Measurements from ENCODE around the gene MICALL2. TPM values are rescaled to one million over a fixed set of nuclear protein-coding genes. Genes with fewer than 3 reads are reported as not detected.

MICALL2 gene
- total RNA-seq, 2 donors from 2014 or later = 23.3 to 26.7 TPM

- DNase-seq = no peak
- Histone ChIP-seq H3K4me1 (no peaks in the 10 kb centered on the region), H3K27ac (no peak overlapping the region), H3K9me3 (no peaks in the 10 kb centered on the region), H3K27me3 (no peaks in the 10 kb centered on the region), H3K4me3 (no peak overlapping the region), H3K36me3 (replicated peaks in 1 of 2; ENCODE audit: insufficient read depth in 1 of 2, low read depth in 2 of 2) (peaks cover 20 to 37% of the 10 kb centered on the region in 2 donors)
- TF ChIP-seq POLR2A (IDR thresholded peaks at IDR 0.05) = no peak
- TF ChIP-seq, protein P1, sequence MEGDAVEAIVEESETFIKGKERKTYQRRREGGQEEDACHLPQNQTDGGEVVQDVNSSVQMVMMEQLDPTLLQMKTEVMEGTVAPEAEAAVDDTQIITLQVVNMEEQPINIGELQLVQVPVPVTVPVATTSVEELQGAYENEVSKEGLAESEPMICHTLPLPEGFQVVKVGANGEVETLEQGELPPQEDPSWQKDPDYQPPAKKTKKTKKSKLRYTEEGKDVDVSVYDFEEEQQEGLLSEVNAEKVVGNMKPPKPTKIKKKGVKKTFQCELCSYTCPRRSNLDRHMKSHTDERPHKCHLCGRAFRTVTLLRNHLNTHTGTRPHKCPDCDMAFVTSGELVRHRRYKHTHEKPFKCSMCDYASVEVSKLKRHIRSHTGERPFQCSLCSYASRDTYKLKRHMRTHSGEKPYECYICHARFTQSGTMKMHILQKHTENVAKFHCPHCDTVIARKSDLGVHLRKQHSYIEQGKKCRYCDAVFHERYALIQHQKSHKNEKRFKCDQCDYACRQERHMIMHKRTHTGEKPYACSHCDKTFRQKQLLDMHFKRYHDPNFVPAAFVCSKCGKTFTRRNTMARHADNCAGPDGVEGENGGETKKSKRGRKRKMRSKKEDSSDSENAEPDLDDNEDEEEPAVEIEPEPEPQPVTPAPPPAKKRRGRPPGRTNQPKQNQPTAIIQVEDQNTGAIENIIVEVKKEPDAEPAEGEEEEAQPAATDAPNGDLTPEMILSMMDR (IDR thresholded peaks at IDR 0.05) = no peak
- intact Hi-C loops (cut with DNase I) = no loop called here
- no peak for ATAC-seq
- 91 to 95% methylated on average over 50 to 59 of the region's 65 CpGs for WGBS, 2 donors
Measured at GRCh38 chr7:1483536-1484505, 24.6 kb upstream of the MICALL2 start.

- DNase-seq (no peak), ATAC-seq (no peak)
- Histone ChIP-seq H3K9me3 (no peaks in the 10 kb centered on the region), H3K27ac (no peak overlapping the region), H3K4me3 (no peak overlapping the region), H3K27me3 (no peaks in the 10 kb centered on the region), H3K36me3 (replicated peaks in 1 of 2; ENCODE audit: insufficient read depth in 1 of 2, low read depth in 2 of 2) (peaks cover 20 to 31% of the 10 kb centered on the region in 2 donors), H3K4me1 (no peaks in the 10 kb centered on the region)
- TF ChIP-seq POLR2A (IDR thresholded peaks at IDR 0.05) = no peak
- TF ChIP-seq, protein P1 (IDR thresholded peaks at IDR 0.05) = no peak
- 86 to 92% methylated on average over 9 to 22 of the region's 22 CpGs for WGBS, 2 donors
- intact Hi-C loops (cut with DNase I) = no loop called here
Measured at GRCh38 chr7:1483079-1483478, 23.8 kb upstream of the MICALL2 start.

- WGBS, 2 donors = 93 to 94% methylated on average over 3 to 16 of the region's 20 CpGs
- ATAC-seq = no peak
Measured at GRCh38 chr7:1481300-1481699, 22.0 kb upstream of the MICALL2 start.

GRCh38 chr7:1480670-1481069, 21.4 kb upstream of the MICALL2 start:
- no peak for TF ChIP-seq POLR2A (IDR thresholded peaks at IDR 0.05)
- TF ChIP-seq, protein P1 (IDR thresholded peaks at IDR 0.05) = no peak
- no peak overlapping the region for H3K27ac ChIP-seq
- H3K4me1 ChIP-seq = no peaks in the 10 kb centered on the region
- peaks cover 7 to 25% of the 10 kb centered on the region in 2 donors for H3K36me3 ChIP-seq (replicated peaks in 1 of 2; ENCODE audit: insufficient read depth in 1 of 2, low read depth in 2 of 2)
- no peak for DNase-seq
- H3K27me3 ChIP-seq = no peaks in the 10 kb centered on the region
- intact Hi-C loops (cut with DNase I) = no loop called here
- no peak for ATAC-seq
- no peak overlapping the region for H3K4me3 ChIP-seq
- 89% methylated on average over 12 of the region's 12 CpGs; no CpG with 5 or more reads in 1 of the 2 donors for WGBS, 2 donors
- no peaks in the 10 kb centered on the region for H3K9me3 ChIP-seq

More at GRCh38 chr7:1481300-1481699, 22.0 kb upstream of the MICALL2 start:
- no peak overlapping the region for H3K4me3 ChIP-seq
- intact Hi-C loops (cut with DNase I) = no loop called here
- H3K27ac ChIP-seq = no peak overlapping the region
- DNase-seq = no peak
- H3K9me3 ChIP-seq = no peaks in the 10 kb centered on the region
- H3K4me1 ChIP-seq = no peaks in the 10 kb centered on the region
- TF ChIP-seq, protein P1 (IDR thresholded peaks at IDR 0.05) = no peak
- TF ChIP-seq POLR2A (IDR thresholded peaks at IDR 0.05) = no peak
- H3K27me3 ChIP-seq = no peaks in the 10 kb centered on the region
- H3K36me3 ChIP-seq (replicated peaks in 1 of 2; ENCODE audit: insufficient read depth in 1 of 2, low read depth in 2 of 2) = peaks cover 7 to 25% of the 10 kb centered on the region in 2 donors

Data from body of pancreas (tissue), 4 donors.